ENCODE results near the gene ZFYVE9.

- no peak for TF ChIP-seq POLR2A (IDR thresholded peaks at IDR 0.05)
- TF ChIP-seq, protein P1, sequence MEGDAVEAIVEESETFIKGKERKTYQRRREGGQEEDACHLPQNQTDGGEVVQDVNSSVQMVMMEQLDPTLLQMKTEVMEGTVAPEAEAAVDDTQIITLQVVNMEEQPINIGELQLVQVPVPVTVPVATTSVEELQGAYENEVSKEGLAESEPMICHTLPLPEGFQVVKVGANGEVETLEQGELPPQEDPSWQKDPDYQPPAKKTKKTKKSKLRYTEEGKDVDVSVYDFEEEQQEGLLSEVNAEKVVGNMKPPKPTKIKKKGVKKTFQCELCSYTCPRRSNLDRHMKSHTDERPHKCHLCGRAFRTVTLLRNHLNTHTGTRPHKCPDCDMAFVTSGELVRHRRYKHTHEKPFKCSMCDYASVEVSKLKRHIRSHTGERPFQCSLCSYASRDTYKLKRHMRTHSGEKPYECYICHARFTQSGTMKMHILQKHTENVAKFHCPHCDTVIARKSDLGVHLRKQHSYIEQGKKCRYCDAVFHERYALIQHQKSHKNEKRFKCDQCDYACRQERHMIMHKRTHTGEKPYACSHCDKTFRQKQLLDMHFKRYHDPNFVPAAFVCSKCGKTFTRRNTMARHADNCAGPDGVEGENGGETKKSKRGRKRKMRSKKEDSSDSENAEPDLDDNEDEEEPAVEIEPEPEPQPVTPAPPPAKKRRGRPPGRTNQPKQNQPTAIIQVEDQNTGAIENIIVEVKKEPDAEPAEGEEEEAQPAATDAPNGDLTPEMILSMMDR (IDR thresholded peaks at IDR 0.05 in 8 of 11, conservative IDR thresholded peaks at IDR 0.05 in 3 of 11) = no peak
- no peak for TF ChIP-seq POLR2AphosphoS5 (IDR thresholded peaks at IDR 0.05)
Observed at GRCh38 chr1:52234708-52235107, 92.8 kb downstream of the ZFYVE9 start.

Data from spleen (tissue), 7 donors.